Measurements from ENCODE around the gene TBX1. TPM values are rescaled to one million over a fixed set of nuclear protein-coding genes. Genes with fewer than 3 reads are reported as not detected.

TBX1 gene
- total and polyA plus RNA-seq, 8 donors, result 4.4 to 12.2 (median 10.1) TPM

DNA sequence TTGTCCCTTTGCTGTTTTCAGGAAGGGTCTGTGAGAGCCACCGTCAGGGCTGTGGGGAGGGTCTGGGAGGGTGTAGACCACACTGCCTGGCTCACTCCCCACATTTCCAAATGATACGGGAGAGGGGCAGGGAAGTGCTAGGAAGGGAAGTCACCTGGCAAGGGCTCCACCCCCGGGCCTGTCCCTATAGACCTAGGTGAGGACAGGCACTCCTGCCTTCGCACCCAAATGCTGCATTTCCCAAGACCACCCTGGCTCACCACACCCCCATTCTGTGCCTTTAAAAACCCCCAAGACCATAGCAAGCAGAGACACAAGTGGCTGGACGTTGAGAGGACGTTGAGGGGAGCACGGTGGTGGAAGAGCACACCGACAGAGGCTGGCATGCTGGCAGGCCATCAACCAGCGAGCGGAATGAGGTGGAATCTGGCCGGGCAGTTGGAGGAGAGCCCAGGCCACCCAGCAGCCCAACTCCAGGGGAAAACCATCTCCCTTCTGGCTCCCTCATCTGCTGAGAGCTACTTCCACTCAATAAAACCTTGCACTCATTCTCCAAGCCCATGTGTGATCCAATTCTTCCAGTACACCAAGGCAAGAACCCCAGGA is 48.4 kb downstream of the TBX1 start:
- DNase-seq (peak in 1 of 4 donors; percentile 21), ATAC-seq (no peak)
- Histone ChIP-seq H3K9me3 (no peaks in the 10 kb centered on the region), H3K36me3 (no peaks in the 10 kb centered on the region), H3K27me3 (no peaks in the 10 kb centered on the region), H3K27ac (no peak overlapping the region), H3K4me3 (no peak overlapping the region), H3K4me1 (peaks cover 0 to 3% of the 10 kb centered on the region in 2 donors)
- TF ChIP-seq, protein P1, sequence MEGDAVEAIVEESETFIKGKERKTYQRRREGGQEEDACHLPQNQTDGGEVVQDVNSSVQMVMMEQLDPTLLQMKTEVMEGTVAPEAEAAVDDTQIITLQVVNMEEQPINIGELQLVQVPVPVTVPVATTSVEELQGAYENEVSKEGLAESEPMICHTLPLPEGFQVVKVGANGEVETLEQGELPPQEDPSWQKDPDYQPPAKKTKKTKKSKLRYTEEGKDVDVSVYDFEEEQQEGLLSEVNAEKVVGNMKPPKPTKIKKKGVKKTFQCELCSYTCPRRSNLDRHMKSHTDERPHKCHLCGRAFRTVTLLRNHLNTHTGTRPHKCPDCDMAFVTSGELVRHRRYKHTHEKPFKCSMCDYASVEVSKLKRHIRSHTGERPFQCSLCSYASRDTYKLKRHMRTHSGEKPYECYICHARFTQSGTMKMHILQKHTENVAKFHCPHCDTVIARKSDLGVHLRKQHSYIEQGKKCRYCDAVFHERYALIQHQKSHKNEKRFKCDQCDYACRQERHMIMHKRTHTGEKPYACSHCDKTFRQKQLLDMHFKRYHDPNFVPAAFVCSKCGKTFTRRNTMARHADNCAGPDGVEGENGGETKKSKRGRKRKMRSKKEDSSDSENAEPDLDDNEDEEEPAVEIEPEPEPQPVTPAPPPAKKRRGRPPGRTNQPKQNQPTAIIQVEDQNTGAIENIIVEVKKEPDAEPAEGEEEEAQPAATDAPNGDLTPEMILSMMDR (IDR thresholded peaks at IDR 0.05), result no peak
- intact Hi-C loops (cut with DNase I), result no loop called here

DNA sequence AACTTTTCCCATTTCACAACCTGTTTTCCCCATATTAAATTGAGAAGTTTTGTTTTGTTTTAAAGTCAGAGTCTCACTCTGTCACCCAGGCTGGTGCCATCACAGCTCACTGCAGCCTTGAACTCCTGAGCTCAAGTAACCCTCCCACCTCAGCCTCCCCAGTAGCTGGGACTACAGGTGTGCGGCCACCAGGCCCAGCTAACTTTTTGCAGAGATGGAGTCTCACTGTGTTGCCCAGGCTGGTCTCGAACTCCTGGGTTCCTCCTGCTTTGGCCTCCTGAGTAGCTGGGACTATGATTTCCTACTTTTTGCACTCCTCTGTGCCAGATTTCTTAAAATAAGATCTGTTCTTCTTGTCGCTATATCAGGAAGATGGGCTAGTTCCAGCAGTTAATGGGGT is 49.2 kb downstream of the TBX1 start:
- Histone ChIP-seq H3K36me3 (no peaks in the 10 kb centered on the region), H3K4me3 (no peak overlapping the region), H3K27ac (no peak overlapping the region), H3K9me3 (no peaks in the 10 kb centered on the region), H3K27me3 (no peaks in the 10 kb centered on the region), H3K4me1 (peaks cover 0 to 3% of the 10 kb centered on the region in 2 donors)
- TF ChIP-seq, protein P1 (IDR thresholded peaks at IDR 0.05), result no peak
- ATAC-seq (no peak), DNase-seq (peak in 1 of 4 donors; percentile 10)
- intact Hi-C loops (cut with DNase I), result no loop called here

DNA sequence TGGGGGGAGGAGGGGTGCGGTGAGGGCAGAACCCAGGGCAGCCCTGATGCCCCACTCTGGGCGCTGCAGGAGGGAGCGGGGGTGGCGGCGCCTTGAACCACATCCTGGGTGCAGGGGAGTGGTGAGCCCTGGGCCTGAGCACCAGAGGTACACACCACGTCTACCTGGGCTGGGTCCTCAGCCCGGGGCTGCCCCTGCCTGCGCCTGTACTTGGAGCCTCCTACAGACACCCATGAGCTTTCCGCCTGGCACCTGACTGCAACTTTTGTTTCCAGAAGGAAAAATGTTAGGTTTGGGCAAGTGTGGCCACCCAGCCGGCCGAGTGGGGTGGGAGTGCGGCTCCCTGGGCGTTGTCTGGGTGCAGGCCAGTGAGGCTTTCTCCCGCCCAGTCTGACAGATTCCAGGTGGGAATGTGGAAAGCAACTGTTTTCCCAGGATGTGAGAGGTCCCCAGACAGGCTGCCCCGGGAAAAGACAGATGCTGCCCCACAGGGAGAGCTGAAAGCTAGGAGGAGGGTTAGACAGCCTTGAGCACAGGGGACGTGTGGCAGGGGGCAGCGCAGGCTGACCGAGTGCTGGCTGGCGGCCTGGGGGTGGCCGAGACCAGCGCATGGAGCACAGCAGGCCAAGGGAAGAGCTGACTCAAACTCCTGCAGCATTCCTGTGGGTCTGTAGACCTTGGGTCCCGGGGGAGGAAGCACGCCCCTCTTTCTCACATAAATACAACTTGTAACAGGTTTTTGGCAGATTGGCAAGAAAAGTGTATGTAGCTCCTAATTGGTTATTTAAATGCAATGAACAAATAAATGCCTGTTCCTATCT is 50.0 kb downstream of the TBX1 start:
- Histone ChIP-seq H3K27ac (no peak overlapping the region), H3K4me3 (no peak overlapping the region), H3K9me3 (no peaks in the 10 kb centered on the region), H3K27me3 (no peaks in the 10 kb centered on the region), H3K4me1 (peaks cover 0 to 3% of the 10 kb centered on the region in 2 donors), H3K36me3 (no peaks in the 10 kb centered on the region)
- intact Hi-C loops (cut with DNase I), result no loop called here
- ATAC-seq (no peak), DNase-seq (peak in 1 of 4 donors; percentile 70)
- TF ChIP-seq, protein P1 (IDR thresholded peaks at IDR 0.05), result no peak

DNA sequence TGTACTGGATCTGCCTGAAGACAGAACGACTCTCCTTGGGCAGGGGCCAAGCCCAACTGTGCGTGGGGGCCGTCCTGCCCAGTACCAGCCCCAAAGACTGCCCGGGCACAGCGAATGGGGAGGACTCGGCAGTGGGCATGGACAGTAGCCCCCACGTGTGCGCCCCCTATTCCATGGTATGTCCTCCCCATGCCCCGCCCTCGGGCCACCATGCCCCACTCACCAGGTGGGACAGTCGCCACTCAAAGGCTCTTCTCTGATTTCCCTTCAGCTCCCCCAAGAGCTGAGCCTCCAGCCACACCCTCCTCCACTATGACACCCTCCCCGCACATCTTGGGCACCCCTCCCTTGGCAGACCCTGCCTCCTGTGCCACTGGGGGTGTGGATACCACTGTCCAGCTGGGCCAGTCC is 50.6 kb downstream of the TBX1 start:
- ATAC-seq (no peak), DNase-seq (peak in 1 of 4 donors; percentile 74)
- no peaks in the 10 kb centered on the region for H3K27me3 ChIP-seq
- H3K4me1 ChIP-seq, result peaks cover 0 to 2% of the 10 kb centered on the region in 2 donors
- TF ChIP-seq, protein P1 (IDR thresholded peaks at IDR 0.05), result no peak
- H3K36me3 ChIP-seq, result no peaks in the 10 kb centered on the region
- H3K9me3 ChIP-seq, result no peaks in the 10 kb centered on the region
- H3K4me3 ChIP-seq, result no peak overlapping the region
- intact Hi-C loops (cut with DNase I), result no loop called here
- no peak overlapping the region for H3K27ac ChIP-seq

Data from left lung (tissue), 10 donors.